Heart right ventricle (tissue), 16 donors: ENCODE measurements around the gene PAM16. TPM values are rescaled to one million over a fixed set of nuclear protein-coding genes. Genes with fewer than 3 reads are reported as not detected.

Experiments
- ATAC-seq, 8 donors: fragments of 200-7000 bp; cut with Tn5 transposase; one replicate each; pipeline ENCODE4 v1.9.1; 2020; ENCODE audit warnings: mild to moderate bottlenecking in 8 of 8, moderate library complexity in 8 of 8, moderate number of reproducible peaks in 1 of 8
- DNase-seq, 2 donors: peaks; one replicate each; pipeline ENCODE4 v3.0.0-alpha.2; 2020
- H3K27ac ChIP-seq, 10 donors: fragments of 200-600 bp; sonication (generic) in 2 of 10; one replicate each; pipeline versions ENCODE4 v1.5.0 to v1.8.0; 2020 to 2022; ENCODE audit warnings: mild to moderate bottlenecking in 3 of 10
- H3K27me3 ChIP-seq, 7 donors: fragments of 200-600 bp; one replicate each; pipeline ENCODE4 v1.8.0; 2021 to 2022; ENCODE audit warnings: mild to moderate bottlenecking in 2 of 7
- H3K36me3 ChIP-seq, 9 donors: fragments of 200-600 bp; sonication (generic) in 1 of 9; one replicate each; pipeline versions ENCODE4 v1.5.0 to v1.8.0; 2020 to 2022; ENCODE audit warnings: mild to moderate bottlenecking in 2 of 9
- H3K4me1 ChIP-seq, 9 donors: fragments of 200-600 bp; sonication (generic) in 1 of 9; one replicate each; pipeline versions ENCODE4 v1.5.0 to v1.8.0; 2020 to 2022; ENCODE audit warnings: mild to moderate bottlenecking in 4 of 9
- H3K4me3 ChIP-seq, 10 donors: fragments of 200-600 bp; sonication (generic) in 2 of 10; one replicate each; pipeline versions ENCODE4 v1.5.0 to v1.8.0; 2020 to 2022; ENCODE audit warnings: mild to moderate bottlenecking in 7 of 10, moderate library complexity in 2 of 10
- H3K9me3 ChIP-seq, 11 donors: fragments of 200-600 bp in 10 of 11; sonication (generic) in 2 of 11; one replicate each; pipeline versions ENCODE4 v1.5.0 to v1.8.0; 2013 to 2022; ENCODE audit warnings: mild to moderate bottlenecking in 2 of 11, control low read depth in 1 of 11, moderate library complexity in 1 of 11
- CTCF ChIP-seq, 9 donors: fragments of 200-600 bp; sonication (generic) in 2 of 9; IDR thresholded peaks; one replicate each; pipeline versions ENCODE4 v1.5.0 to v1.8.0; 2021 to 2022; ENCODE audit warnings: antibody characterized with exemption in 9 of 9, mild to moderate bottlenecking in 5 of 9, moderate library complexity in 1 of 9
- WGBS, 2 donors: extraction: QIAGEN DNeasy Blood & Tissue Kit; methylation state at CpG; one replicate each; pipeline ENCODE4 v1.1.7; 2013; ENCODE audit warnings: inconsistent platforms in 1 of 2; 5-methylcytosine and 5-hydroxymethylcytosine counted together
- intact Hi-C, 10 donors: fragments of 100-400 bp; cut with DNase I; formaldehyde crosslinking; loops; one replicate each; pipeline versions ENCODE4 v1.11.1 to v1.14.2; 2022
- polyA plus RNA-seq, 2 donors: library from polyadenylated mRNA; stranded (reverse); fragments of 200-250 nt; gene quantifications; one replicate each; pipeline ENCODE4 v1.2.3, GENCODE V29; 2013
- total RNA-seq, 10 donors: library from RNA; stranded (reverse); fragmentation: NEBNext Ultra II Directional in 3 of 10; extraction: Animal tissue kit (Norgen Biotek cat#: 25700) in 3 of 10; gene quantifications; one replicate each; pipeline versions ENCODE4 v1.2.1 to v1.2.4, GENCODE V29; 2021 to 2023
- donor health status: Arrhythmogenic right ventricular cardiomyopathy.
- donor health status: ischemic (EF 13 %, LVEDD 7.1; RV severe dilation, severe dysfunction).
- donor health status: healthy with polysubstance abuse.
- donor health status: DM: no; HTN: yes; CAD: no.
- donor health status: DM: no; HTN: no; CAD: no.
- donor health status: ischemic (EF 25% LVEDD 6.9; RV normal size, moderate dysfunction).
- donor health status: ischemic (EF 25% LVEDD 5.7; RV mildly dilated, moderate dysfunction).
- donor health status: healthy.
- donor health status: DM: yes; HTN: yes; CAD: no.
- donor health status: Ischemic cardiomyopathy.
- donor health status: ischemic (EF 35%, LVEDD 5.7; RV mildly dilated, moderate dysfunction).
- donor health status: nonischemic (EF 11% LVEDD 7.7; RV severe dilation, severe dysfunction).
- donor health status: DM: yes; HTN: yes; CAD: no.
- donor health status: PGD.
- donor health status: ischemic (EF 29% LVEDD 5.4; RV normal size, mild dysfunction).
- donor health status: nonischemic (EF 23%, LVEDD 6.1; RV moderate dilation, normal function).

PAM16 gene
- total and polyA plus RNA-seq, 12 donors: 44.2 to 288 (median 59.0) TPM

- no peak for TF ChIP-seq CTCF (IDR thresholded peaks at IDR 0.05)
- Histone ChIP-seq H3K4me1 (peaks cover 13 to 39% (median 26%) of the 10 kb centered on the region in 9 donors), H3K27ac (peak overlapping the region in 6 of 10 donors; percentile 3 to 59 (median 34)), H3K36me3 (peaks cover 0 to 76% (median 18%) of the 10 kb centered on the region in 9 donors), H3K4me3 (no peak overlapping the region), H3K27me3 (no peaks in the 10 kb centered on the region), H3K9me3 (no peaks in the 10 kb centered on the region)
- intact Hi-C loops: loop anchor here in 5 of 10 donors (10.0 kb wide), 3 partner anchors 134 to 354 kb away; no protein-coding TSS in a partner anchor
- ATAC-seq (peak in 5 of 8 donors; percentile 3 to 14 (median 5)), DNase-seq (no peak)
- 66 to 76% methylated on average over 10 of the region's 10 CpGs for WGBS, 2 donors
These were observed 12.3 kb downstream of the PAM16 start for GRCh38 chr16:4338712-4339299.

- Histone ChIP-seq H3K27ac (peak overlapping the region in 2 of 10 donors; percentile 49 to 59), H3K4me3 (no peak overlapping the region), H3K27me3 (no peaks in the 10 kb centered on the region), H3K4me1 (peaks cover 13 to 33% (median 21%) of the 10 kb centered on the region in 9 donors), H3K36me3 (peaks cover 0 to 83% (median 23%) of the 10 kb centered on the region in 9 donors), H3K9me3 (no peaks in the 10 kb centered on the region)
- TF ChIP-seq CTCF (IDR thresholded peaks at IDR 0.05): no peak
- DNase-seq (no peak), ATAC-seq (peak in 4 of 8 donors; percentile 3 to 5 (median 5))
- 80 to 86% methylated on average over 12 of the region's 12 CpGs for WGBS, 2 donors
- intact Hi-C loops: loop anchor here in 5 of 10 donors (10.0 kb wide), 3 partner anchors 133 to 353 kb away; no protein-coding TSS in a partner anchor
These were observed 13.0 kb downstream of the PAM16 start for GRCh38 chr16:4338125-4338582.

- ATAC-seq: no peak
- peak overlapping the region in 1 of 10 donors; percentile 49 for H3K27ac ChIP-seq
- intact Hi-C loops: loop anchor here in 5 of 10 donors (10.0 kb wide), 3 partner anchors 133 to 353 kb away; no protein-coding TSS in a partner anchor
These were observed 13.5 kb downstream of the PAM16 start for GRCh38 chr16:4337540-4338088.

More at GRCh38 chr16:4337540-4338088, 13.5 kb downstream of the PAM16 start:
- Histone ChIP-seq H3K4me3 (no peak overlapping the region), H3K9me3 (no peaks in the 10 kb centered on the region), H3K27me3 (no peaks in the 10 kb centered on the region), H3K4me1 (peaks cover 9 to 29% (median 16%) of the 10 kb centered on the region in 9 donors), H3K36me3 (peaks cover 0 to 88% (median 28%) of the 10 kb centered on the region in 9 donors)
- 81 to 82% methylated on average over 12 of the region's 12 CpGs for WGBS, 2 donors
- TF ChIP-seq CTCF (IDR thresholded peaks at IDR 0.05): no peak
- no peak for DNase-seq
